K562 (cell line): ENCODE data around the gene TPD52L3. TPM values are rescaled to one million over a fixed set of nuclear protein-coding genes. Genes with fewer than 3 reads are reported as not detected.

Experiments
- polyA plus RNA-seq, 8 experiments: library from polyadenylated mRNA; depleted of rRNA in 4 of 8; stranded (reverse) in 5 of 8; unstranded in 3 of 8; fragments of >200 nt; fragmentation: Nextera tagmentation in 2 of 8; fragmentation: Illumina TruSeq in 1 of 8; extraction: Ambion mirVana in 2 of 8; extraction: Trizol in 1 of 8; gene quantifications; 2 replicates each; pipeline versions ENCODE4 v1.2.1 to v1.2.3, GENCODE V29; 2011 to 2014; ENCODE audit warnings: inconsistent platforms in 1 of 8, missing spikeins in 1 of 8
- total RNA-seq, 7 experiments: library from RNA; depleted of rRNA in 6 of 7; stranded (reverse); fragments of >200 nt in 6 of 7; fragmentation: Illumina TruSeq in 2 of 7; extraction: Trizol in 2 of 7; gene quantifications; 2 replicates each; pipeline versions ENCODE4 v1.2.1 to v1.2.3, GENCODE V29; 2011 to 2021; ENCODE audit warnings: low replicate concordance in 1 of 7
- TF ChIP-seq, protein P1 (sequence below): fragments of 450-650 bp; IDR thresholded peaks from 2 replicates; pipeline ENCODE4 v1.6.1; 2016; ENCODE audit warnings: mild to moderate bottlenecking, moderate library complexity

Gene TPD52L3
- total and polyA plus RNA-seq, 9 of the 15 experiments (the other 6 are each of a cell fraction or from before 2014, with no cell fraction given) = not detected

GRCh38 chr9:6328103-6328502 is at the start of gene TPD52L3 (continued):
- TF ChIP-seq, protein P1, sequence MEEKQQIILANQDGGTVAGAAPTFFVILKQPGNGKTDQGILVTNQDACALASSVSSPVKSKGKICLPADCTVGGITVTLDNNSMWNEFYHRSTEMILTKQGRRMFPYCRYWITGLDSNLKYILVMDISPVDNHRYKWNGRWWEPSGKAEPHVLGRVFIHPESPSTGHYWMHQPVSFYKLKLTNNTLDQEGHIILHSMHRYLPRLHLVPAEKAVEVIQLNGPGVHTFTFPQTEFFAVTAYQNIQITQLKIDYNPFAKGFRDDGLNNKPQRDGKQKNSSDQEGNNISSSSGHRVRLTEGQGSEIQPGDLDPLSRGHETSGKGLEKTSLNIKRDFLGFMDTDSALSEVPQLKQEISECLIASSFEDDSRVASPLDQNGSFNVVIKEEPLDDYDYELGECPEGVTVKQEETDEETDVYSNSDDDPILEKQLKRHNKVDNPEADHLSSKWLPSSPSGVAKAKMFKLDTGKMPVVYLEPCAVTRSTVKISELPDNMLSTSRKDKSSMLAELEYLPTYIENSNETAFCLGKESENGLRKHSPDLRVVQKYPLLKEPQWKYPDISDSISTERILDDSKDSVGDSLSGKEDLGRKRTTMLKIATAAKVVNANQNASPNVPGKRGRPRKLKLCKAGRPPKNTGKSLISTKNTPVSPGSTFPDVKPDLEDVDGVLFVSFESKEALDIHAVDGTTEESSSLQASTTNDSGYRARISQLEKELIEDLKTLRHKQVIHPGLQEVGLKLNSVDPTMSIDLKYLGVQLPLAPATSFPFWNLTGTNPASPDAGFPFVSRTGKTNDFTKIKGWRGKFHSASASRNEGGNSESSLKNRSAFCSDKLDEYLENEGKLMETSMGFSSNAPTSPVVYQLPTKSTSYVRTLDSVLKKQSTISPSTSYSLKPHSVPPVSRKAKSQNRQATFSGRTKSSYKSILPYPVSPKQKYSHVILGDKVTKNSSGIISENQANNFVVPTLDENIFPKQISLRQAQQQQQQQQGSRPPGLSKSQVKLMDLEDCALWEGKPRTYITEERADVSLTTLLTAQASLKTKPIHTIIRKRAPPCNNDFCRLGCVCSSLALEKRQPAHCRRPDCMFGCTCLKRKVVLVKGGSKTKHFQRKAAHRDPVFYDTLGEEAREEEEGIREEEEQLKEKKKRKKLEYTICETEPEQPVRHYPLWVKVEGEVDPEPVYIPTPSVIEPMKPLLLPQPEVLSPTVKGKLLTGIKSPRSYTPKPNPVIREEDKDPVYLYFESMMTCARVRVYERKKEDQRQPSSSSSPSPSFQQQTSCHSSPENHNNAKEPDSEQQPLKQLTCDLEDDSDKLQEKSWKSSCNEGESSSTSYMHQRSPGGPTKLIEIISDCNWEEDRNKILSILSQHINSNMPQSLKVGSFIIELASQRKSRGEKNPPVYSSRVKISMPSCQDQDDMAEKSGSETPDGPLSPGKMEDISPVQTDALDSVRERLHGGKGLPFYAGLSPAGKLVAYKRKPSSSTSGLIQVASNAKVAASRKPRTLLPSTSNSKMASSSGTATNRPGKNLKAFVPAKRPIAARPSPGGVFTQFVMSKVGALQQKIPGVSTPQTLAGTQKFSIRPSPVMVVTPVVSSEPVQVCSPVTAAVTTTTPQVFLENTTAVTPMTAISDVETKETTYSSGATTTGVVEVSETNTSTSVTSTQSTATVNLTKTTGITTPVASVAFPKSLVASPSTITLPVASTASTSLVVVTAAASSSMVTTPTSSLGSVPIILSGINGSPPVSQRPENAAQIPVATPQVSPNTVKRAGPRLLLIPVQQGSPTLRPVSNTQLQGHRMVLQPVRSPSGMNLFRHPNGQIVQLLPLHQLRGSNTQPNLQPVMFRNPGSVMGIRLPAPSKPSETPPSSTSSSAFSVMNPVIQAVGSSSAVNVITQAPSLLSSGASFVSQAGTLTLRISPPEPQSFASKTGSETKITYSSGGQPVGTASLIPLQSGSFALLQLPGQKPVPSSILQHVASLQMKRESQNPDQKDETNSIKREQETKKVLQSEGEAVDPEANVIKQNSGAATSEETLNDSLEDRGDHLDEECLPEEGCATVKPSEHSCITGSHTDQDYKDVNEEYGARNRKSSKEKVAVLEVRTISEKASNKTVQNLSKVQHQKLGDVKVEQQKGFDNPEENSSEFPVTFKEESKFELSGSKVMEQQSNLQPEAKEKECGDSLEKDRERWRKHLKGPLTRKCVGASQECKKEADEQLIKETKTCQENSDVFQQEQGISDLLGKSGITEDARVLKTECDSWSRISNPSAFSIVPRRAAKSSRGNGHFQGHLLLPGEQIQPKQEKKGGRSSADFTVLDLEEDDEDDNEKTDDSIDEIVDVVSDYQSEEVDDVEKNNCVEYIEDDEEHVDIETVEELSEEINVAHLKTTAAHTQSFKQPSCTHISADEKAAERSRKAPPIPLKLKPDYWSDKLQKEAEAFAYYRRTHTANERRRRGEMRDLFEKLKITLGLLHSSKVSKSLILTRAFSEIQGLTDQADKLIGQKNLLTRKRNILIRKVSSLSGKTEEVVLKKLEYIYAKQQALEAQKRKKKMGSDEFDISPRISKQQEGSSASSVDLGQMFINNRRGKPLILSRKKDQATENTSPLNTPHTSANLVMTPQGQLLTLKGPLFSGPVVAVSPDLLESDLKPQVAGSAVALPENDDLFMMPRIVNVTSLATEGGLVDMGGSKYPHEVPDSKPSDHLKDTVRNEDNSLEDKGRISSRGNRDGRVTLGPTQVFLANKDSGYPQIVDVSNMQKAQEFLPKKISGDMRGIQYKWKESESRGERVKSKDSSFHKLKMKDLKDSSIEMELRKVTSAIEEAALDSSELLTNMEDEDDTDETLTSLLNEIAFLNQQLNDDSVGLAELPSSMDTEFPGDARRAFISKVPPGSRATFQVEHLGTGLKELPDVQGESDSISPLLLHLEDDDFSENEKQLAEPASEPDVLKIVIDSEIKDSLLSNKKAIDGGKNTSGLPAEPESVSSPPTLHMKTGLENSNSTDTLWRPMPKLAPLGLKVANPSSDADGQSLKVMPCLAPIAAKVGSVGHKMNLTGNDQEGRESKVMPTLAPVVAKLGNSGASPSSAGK = peak; percentile 18; the same call in 1 of the 2 replicates
